ENCODE results near the gene PID1.

GRCh38 chr2:229231328-229231868, 39.7 kb downstream of the PID1 start:
- TF ChIP-seq CTCF (IDR thresholded peaks at IDR 0.05) (no peak), POLR2A (IDR thresholded peaks at IDR 0.05) (no peak)

Data from esophagus squamous epithelium (tissue), 4 donors.